Nephron progenitor cell (in vitro differentiated cells): Measurements from ENCODE around the gene GNLY.

ENCODE experiments used
- DNase-seq: peaks from one replicate; pipeline ENCODE4 v3.0.0; 2021
- H3K27ac Mint-ChIP-seq: 2 replicates; pipeline ENCODE4 v1.8.0; 2021; ENCODE audit warnings: mild to moderate bottlenecking, moderate library complexity, mixed read lengths
- H3K27me3 Mint-ChIP-seq: 2 replicates; pipeline ENCODE4 v1.8.0; 2021; ENCODE audit warnings: mild to moderate bottlenecking, low read depth, mixed read lengths; ENCODE audit not compliant: poor library complexity
- H3K36me3 Mint-ChIP-seq: 2 replicates; pipeline ENCODE4 v1.8.0; 2021; ENCODE audit warnings: low read depth, mixed read lengths
- H3K4me1 Mint-ChIP-seq: 2 replicates; pipeline ENCODE4 v1.8.0; 2021; ENCODE audit warnings: mixed read lengths
- H3K4me3 Mint-ChIP-seq: 2 replicates; pipeline ENCODE4 v1.8.0; 2021; ENCODE audit warnings: mild to moderate bottlenecking, moderate library complexity, mixed read lengths
- H3K9me3 Mint-ChIP-seq: 2 replicates; pipeline ENCODE4 v1.8.0; 2021; ENCODE audit warnings: mild to moderate bottlenecking, moderate library complexity, mixed read lengths
- TF ChIP-seq, protein P1 (sequence below): fragments of 200-600 bp; sonication (generic); IDR thresholded peaks from 2 replicates; pipeline ENCODE4 v1.5.0; 2021; ENCODE audit warnings: antibody characterized with exemption

The GNLY gene

DNA sequence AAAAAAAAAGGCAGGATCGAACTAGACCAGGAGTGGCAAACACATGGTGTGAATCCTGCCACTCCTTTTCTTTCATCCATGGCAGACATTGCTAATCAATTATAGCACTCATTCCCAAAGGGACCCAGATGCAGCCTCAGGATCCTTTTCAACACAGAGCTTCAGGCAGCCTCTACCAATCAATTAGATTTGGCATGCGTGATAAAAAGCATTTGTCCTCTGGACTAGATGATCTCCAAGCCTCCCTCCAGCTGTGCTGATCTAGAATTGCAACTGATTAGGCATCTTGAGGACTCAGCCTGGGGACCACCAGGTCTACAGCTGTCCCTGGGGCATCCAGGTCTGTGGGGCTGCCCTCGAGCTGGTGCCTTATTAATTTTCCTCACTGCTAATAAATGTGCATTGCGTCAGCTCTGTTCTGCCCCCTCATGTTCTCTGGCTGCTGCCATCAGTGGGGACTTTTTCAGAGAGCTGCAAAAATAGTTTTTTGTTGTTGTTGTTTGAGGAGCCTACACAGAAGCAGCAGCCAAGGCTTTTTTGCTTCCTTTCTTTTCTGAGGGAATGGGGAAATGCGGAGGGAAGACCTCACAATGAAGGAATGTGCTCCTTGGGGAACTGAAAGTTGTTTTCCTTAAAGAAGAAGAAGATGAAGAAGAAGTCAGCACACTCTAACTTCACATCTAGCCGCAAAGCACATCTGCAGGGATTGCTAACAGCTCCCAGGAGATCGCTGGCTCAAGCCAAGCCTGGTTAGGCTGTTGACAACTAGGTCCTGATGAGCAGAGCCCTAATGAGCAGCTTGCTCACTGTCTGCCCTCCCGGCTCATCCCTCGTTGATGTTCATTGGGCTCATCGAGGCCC, 50.8 kb downstream of the GNLY start:
- peak overlapping the region; percentile 33 for H3K4me3 Mint-ChIP-seq
- peaks cover 4% of the 10 kb centered on the region for H3K36me3 Mint-ChIP-seq
- no peak for DNase-seq
- peaks cover 62% of the 10 kb centered on the region for H3K4me1 Mint-ChIP-seq
- peak overlapping the region; percentile 70 for H3K27ac Mint-ChIP-seq
- TF ChIP-seq, protein P1, sequence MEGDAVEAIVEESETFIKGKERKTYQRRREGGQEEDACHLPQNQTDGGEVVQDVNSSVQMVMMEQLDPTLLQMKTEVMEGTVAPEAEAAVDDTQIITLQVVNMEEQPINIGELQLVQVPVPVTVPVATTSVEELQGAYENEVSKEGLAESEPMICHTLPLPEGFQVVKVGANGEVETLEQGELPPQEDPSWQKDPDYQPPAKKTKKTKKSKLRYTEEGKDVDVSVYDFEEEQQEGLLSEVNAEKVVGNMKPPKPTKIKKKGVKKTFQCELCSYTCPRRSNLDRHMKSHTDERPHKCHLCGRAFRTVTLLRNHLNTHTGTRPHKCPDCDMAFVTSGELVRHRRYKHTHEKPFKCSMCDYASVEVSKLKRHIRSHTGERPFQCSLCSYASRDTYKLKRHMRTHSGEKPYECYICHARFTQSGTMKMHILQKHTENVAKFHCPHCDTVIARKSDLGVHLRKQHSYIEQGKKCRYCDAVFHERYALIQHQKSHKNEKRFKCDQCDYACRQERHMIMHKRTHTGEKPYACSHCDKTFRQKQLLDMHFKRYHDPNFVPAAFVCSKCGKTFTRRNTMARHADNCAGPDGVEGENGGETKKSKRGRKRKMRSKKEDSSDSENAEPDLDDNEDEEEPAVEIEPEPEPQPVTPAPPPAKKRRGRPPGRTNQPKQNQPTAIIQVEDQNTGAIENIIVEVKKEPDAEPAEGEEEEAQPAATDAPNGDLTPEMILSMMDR = no peak
- peaks cover 12% of the 10 kb centered on the region for H3K9me3 Mint-ChIP-seq
- H3K27me3 Mint-ChIP-seq = peaks cover 27% of the 10 kb centered on the region

DNA sequence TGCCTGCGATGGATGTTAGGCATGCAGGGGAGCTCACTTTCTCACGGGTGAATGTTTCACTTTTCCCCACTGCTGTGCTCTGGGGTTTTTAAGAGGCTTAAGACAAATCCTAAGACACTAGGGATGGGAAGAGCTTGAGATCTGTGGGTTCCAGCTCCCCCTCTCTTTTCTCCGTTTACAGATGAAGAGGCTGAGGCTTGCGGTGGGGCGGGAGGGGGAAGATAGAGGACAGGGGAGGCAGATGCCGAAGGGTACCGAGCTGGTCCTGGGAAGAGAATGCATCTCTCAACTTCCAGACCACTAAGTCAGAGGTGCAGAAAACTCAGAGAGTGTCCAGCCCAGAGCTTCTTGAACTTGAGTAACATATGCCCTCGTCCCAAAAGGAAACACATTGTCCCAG, 51.5 kb downstream of the GNLY start:
- Mint-ChIP-seq H3K9me3 (peaks cover 6% of the 10 kb centered on the region), H3K4me1 (peaks cover 62% of the 10 kb centered on the region), H3K27me3 (peaks cover 29% of the 10 kb centered on the region), H3K27ac (peak overlapping the region; percentile 70), H3K36me3 (no peaks in the 10 kb centered on the region), H3K4me3 (peak overlapping the region; percentile 33)
- DNase-seq = no peak
- TF ChIP-seq, protein P1 = no peak

DNA sequence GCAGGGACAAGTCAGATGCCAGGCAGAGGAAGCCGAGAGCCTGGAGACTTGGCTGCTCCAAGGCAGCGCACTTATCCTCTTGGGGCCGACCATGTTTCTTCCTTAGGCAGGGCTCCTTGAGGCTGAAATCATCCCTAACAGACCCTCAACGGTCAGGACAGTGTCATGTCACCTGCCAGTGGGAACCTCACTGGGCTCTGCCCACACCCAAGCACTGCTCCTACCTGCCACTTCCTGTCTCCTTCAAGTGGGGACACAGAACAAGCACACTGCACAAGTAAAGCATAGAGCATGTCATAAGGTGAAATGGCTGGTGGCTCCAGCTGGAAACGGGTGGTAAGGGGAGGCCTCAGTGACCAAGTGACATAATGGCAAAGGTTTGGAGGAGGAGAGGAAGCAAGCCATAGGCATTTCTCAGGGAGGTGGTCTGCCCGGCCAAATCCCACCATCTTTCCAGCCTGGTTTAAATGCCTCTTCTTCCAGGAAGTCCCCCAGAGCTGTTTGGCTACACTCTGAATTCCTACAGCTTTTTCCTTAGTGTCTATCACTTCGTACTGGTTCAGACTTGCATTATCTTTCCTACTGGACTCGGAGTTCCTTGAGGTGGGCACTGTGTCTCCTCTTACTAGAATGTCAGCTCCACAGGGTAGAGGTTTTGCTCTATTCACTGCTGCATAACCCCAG, 52.3 kb downstream of the GNLY start:
- no peak overlapping the region for H3K27ac Mint-ChIP-seq
- DNase-seq = no peak
- peaks cover 59% of the 10 kb centered on the region for H3K4me1 Mint-ChIP-seq
- no peak overlapping the region for H3K4me3 Mint-ChIP-seq
- TF ChIP-seq, protein P1 = no peak
- H3K9me3 Mint-ChIP-seq = peaks cover 2% of the 10 kb centered on the region
- no peaks in the 10 kb centered on the region for H3K36me3 Mint-ChIP-seq
- peaks cover 38% of the 10 kb centered on the region for H3K27me3 Mint-ChIP-seq

DNA sequence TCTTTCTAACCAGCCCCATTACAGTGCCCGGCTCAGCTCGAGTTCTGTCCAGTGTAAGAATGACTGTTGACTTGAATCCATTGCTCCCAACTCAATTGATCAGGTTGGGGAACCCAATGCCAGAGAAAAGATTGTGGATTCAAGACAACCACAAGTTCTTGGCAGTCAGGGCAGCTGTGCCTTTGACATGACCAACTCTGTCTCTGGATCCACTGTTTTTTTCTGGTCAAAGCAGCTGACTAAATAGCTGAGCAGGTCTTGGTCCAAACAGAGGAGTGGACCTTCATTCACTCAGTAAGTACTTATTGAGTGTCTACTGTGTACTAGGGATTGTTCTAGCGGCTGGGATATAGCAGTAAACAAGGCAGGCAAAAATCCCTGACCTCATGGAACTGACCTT, 53.3 kb downstream of the GNLY start:
- H3K27ac Mint-ChIP-seq = no peak overlapping the region
- H3K27me3 Mint-ChIP-seq = peaks cover 47% of the 10 kb centered on the region
- no peaks in the 10 kb centered on the region for H3K36me3 Mint-ChIP-seq
- H3K4me1 Mint-ChIP-seq = peaks cover 53% of the 10 kb centered on the region
- TF ChIP-seq, protein P1 = no peak
- no peaks in the 10 kb centered on the region for H3K9me3 Mint-ChIP-seq
- H3K4me3 Mint-ChIP-seq = no peak overlapping the region
- no peak for DNase-seq

DNA sequence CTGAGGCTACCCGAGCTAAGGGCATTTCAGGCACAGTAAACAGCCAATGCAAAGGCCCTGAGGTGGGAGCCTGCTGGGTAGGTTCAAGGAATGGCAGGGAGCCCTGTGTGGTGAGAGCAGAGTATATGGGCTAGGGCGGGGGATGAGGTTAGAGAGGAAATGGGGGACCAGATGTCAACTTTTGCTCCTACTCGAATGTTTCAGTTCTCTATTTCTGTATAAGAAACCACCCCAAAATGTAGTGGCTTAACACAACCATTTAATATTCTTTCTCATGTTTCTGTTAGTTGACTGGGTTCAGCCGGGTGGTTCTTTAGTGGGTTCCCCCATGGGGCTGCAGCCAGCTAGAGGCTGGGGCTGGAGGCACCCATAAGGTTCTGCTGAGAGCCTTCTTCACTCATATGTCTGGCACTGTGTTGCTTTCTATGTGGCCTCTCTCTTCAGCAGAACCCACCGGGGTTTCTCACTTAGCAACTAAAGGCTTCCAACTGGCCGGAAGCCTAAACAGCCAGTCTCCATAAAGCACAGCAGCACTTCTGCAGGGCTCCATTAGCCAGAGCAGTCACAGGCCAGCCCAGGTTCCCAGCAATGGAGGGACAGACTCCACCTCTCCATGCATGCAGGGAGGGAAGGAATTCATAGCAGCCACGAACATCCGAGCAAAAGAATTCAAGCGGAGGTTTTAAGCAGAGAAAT, 54.0 kb downstream of the GNLY start:
- Mint-ChIP-seq H3K9me3 (no peaks in the 10 kb centered on the region), H3K27me3 (peaks cover 55% of the 10 kb centered on the region), H3K4me3 (no peak overlapping the region), H3K27ac (no peak overlapping the region), H3K4me1 (peaks cover 46% of the 10 kb centered on the region), H3K36me3 (no peaks in the 10 kb centered on the region)
- DNase-seq = no peak
- TF ChIP-seq, protein P1 = no peak
